ENCODE measurements around the gene MLX.
"Not testable (repeated sequence)": the region's sequence is repeated elsewhere in the genome, so short reads cannot be mapped to it uniquely, and the experiment has no call there.

Gene MLX

GRCh38 chr17:42603318-42603717 is 36.4 kb downstream of the MLX start:
- Histone ChIP-seq H3K4me1 (ENCODE audit: low read length) (peaks cover 15% of the 10 kb centered on the region), H3K27me3 (ENCODE audit: low read depth, low read length) (no peaks in the 10 kb centered on the region), H3K4me2 (ENCODE audit: low read length) (peak overlapping the region; percentile 38), H3K9ac (ENCODE audit: low read length) (no peak overlapping the region), H3K27ac (ENCODE audit: low read length) (no peak overlapping the region), H4K20me1 (ENCODE audit: insufficient read depth, low read length) (peaks cover 19% of the 10 kb centered on the region; the same call in 1 of the 2 replicates), H3K79me2 (ENCODE audit: low read length) (peaks cover 65% of the 10 kb centered on the region), H3K36me3 (replicated peaks; ENCODE audit: low read depth, low read length) (peaks cover 2% of the 10 kb centered on the region), H2AFZ (ENCODE audit: low read depth, low read length) (no peak overlapping the region), H3K4me3 (ENCODE audit: low read length) (peak overlapping the region; percentile 9), H3K9me3 (ENCODE audit: insufficient read depth, low read length) (no peaks in the 10 kb centered on the region)
- no peak for TF ChIP-seq EZH2phosphoT487 (IDR thresholded peaks at IDR 0.05; ENCODE audit: low read depth)

- TF ChIP-seq, protein P1, sequence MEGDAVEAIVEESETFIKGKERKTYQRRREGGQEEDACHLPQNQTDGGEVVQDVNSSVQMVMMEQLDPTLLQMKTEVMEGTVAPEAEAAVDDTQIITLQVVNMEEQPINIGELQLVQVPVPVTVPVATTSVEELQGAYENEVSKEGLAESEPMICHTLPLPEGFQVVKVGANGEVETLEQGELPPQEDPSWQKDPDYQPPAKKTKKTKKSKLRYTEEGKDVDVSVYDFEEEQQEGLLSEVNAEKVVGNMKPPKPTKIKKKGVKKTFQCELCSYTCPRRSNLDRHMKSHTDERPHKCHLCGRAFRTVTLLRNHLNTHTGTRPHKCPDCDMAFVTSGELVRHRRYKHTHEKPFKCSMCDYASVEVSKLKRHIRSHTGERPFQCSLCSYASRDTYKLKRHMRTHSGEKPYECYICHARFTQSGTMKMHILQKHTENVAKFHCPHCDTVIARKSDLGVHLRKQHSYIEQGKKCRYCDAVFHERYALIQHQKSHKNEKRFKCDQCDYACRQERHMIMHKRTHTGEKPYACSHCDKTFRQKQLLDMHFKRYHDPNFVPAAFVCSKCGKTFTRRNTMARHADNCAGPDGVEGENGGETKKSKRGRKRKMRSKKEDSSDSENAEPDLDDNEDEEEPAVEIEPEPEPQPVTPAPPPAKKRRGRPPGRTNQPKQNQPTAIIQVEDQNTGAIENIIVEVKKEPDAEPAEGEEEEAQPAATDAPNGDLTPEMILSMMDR (IDR thresholded peaks at IDR 0.05; ENCODE audit: low read depth, low read length) = no peak
- no peak for TF ChIP-seq EZH2phosphoT487 (IDR thresholded peaks at IDR 0.05; ENCODE audit: low read depth)
- Histone ChIP-seq H4K20me1 (ENCODE audit: insufficient read depth, low read length) (peaks cover 18% of the 10 kb centered on the region; the same call in 1 of the 2 replicates), H3K79me2 (ENCODE audit: low read length) (peaks cover 66% of the 10 kb centered on the region), H3K27ac (ENCODE audit: low read length) (no peak overlapping the region), H3K36me3 (replicated peaks; ENCODE audit: low read depth, low read length) (peaks cover 12% of the 10 kb centered on the region), H3K4me3 (ENCODE audit: low read length) (peak overlapping the region; percentile 88), H2AFZ (ENCODE audit: low read depth, low read length) (no peak overlapping the region), H3K9me3 (ENCODE audit: insufficient read depth, low read length) (no peaks in the 10 kb centered on the region), H3K4me2 (ENCODE audit: low read length) (peak overlapping the region; percentile 97), H3K27me3 (ENCODE audit: low read depth, low read length) (no peaks in the 10 kb centered on the region), H3K4me1 (ENCODE audit: low read length) (peaks cover 19% of the 10 kb centered on the region), H3K9ac (ENCODE audit: low read length) (peak overlapping the region; percentile 77)
These were observed 40.9 kb downstream of the MLX start for GRCh38 chr17:42607769-42608168.

DNA sequence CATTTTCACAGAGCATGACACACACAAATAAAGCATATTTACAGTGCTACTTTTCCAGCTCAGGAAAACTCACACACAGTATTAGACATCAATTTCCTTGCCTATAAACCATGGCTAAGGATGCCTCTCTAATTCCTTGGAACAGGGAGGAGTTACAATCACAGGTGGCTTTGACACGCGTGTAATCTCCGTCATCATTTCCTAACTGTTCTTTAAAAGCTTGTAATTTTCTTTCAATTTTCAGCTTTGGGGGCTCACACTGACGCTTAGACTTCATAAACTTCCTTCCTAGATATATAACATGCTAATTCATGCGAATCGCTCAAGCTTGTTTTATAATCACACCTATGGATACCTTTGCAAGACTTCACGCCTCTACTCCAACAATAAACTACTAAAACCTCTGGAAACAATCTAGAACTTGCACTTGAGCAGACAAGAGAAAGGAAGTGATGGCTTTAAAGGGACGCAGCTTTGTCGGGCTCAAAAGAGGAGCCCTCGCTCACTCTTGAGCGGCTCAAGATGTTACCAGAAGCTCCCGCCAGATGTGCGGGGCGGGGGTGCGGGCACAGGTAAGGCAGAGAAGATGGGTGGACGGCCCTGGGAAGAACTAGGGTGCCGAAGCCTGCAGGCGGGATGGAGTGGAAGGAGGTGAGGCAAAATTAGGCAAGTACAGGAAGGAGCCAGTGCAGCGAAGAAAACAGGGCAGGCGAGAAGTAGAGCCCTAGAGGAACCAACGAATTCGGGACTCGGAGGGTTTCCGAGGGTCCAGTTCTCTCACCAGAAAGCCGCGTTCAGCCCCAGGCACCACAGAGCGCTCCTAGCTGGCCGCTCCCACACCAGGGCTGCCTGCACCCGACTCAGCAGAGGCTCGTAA is 41.6 kb downstream of the MLX start:
- H3K36me3 ChIP-seq (replicated peaks; ENCODE audit: low read depth, low read length) = peaks cover 11% of the 10 kb centered on the region
- peak overlapping the region; percentile 97 for H3K4me2 ChIP-seq (ENCODE audit: low read length)
- peak overlapping the region; percentile 5; the same call in 1 of the 2 replicates for H2AFZ ChIP-seq (ENCODE audit: low read depth, low read length)
- peak overlapping the region; percentile 77 for H3K9ac ChIP-seq (ENCODE audit: low read length)
- peaks cover 12% of the 10 kb centered on the region; the same call in 1 of the 2 replicates for H4K20me1 ChIP-seq (ENCODE audit: insufficient read depth, low read length)
- no peak for TF ChIP-seq EZH2phosphoT487 (IDR thresholded peaks at IDR 0.05; ENCODE audit: low read depth)
- TF ChIP-seq, protein P1 (IDR thresholded peaks at IDR 0.05; ENCODE audit: low read depth, low read length) = no peak
- H3K9me3 ChIP-seq (ENCODE audit: insufficient read depth, low read length) = no peaks in the 10 kb centered on the region
- peaks cover 58% of the 10 kb centered on the region for H3K79me2 ChIP-seq (ENCODE audit: low read length)
- H3K27me3 ChIP-seq (ENCODE audit: low read depth, low read length) = no peaks in the 10 kb centered on the region
- peak overlapping the region; percentile 55 for H3K27ac ChIP-seq (ENCODE audit: low read length)
- peak overlapping the region; percentile 88 for H3K4me3 ChIP-seq (ENCODE audit: low read length)
- H3K4me1 ChIP-seq (ENCODE audit: low read length) = peaks cover 11% of the 10 kb centered on the region

DNA sequence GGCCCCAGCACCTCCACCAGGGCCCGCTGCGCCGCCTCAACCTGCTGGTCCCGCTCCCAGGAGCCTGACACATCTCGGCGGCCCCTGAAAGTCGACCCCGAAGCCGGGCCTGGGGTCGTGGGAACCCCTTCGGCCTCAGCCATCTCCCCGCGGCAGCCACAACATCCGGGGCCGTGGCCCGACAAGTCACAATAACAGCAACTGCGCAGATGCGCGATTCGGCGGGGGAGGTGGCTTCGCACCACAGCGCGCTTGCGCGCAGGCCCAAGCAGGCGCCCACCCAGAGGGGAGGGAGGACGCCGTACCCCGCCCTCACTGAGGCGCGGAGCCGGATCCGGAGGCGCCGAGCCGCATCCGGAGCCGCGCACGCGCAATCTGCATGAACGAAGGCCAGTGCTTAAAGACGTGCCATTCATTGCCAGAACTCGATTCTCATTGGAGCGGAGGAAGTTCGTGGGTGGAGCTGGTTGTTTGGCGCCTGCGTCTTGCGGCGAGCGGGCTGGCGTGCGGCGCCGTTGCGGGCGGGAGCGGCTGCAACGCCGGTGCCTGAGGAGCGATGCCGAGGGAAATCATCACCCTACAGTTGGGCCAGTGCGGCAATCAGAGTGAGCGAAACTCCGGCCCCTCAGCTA is 42.4 kb downstream of the MLX start, which contains the start of the genes RETREG3 and TUBG1:
Gene RETREG3, minus strand, starts transcription at position 193 of the 632 bp plus-strand sequence. Its CDS starts 50 bp downstream, at position 143.
Gene TUBG1, plus strand, starts transcription at position 502 of the 632 bp plus-strand sequence. Its CDS starts 55 bp downstream, at position 557.
- Histone ChIP-seq H3K36me3 (replicated peaks; ENCODE audit: low read depth, low read length) (peaks cover 11% of the 10 kb centered on the region), H4K20me1 (ENCODE audit: insufficient read depth, low read length) (peaks cover 12% of the 10 kb centered on the region; the same call in 1 of the 2 replicates), H3K4me3 (ENCODE audit: low read length) (peak within 1 kb of the TSS; percentile 88), H3K9me3 (ENCODE audit: insufficient read depth, low read length) (no peaks in the 10 kb centered on the region), H3K9ac (ENCODE audit: low read length) (peak within 1 kb of the TSS; percentile 91), H3K27me3 (ENCODE audit: low read depth, low read length) (no peaks in the 10 kb centered on the region), H2AFZ (ENCODE audit: low read depth, low read length) (peak within 1 kb of the TSS; percentile 5; the same call in 1 of the 2 replicates), H3K4me1 (ENCODE audit: low read length) (peaks cover 11% of the 10 kb centered on the region), H3K79me2 (ENCODE audit: low read length) (peaks cover 55% of the 10 kb centered on the region), H3K27ac (ENCODE audit: low read length) (peak within 1 kb of the TSS; percentile 55), H3K4me2 (ENCODE audit: low read length) (peak within 1 kb of the TSS; percentile 97)
- TF ChIP-seq EZH2phosphoT487 (IDR thresholded peaks at IDR 0.05; ENCODE audit: low read depth) = no peak
- TF ChIP-seq, protein P1 (IDR thresholded peaks at IDR 0.05; ENCODE audit: low read depth, low read length) = 0 out of 2 replicates have a peak, but pooled peaks have one; percentile 12

- peak overlapping the region; percentile 21; the same call in 1 of the 2 replicates for H3K27ac ChIP-seq (ENCODE audit: low read length)
- not testable (repeated sequence) for H4K20me1 ChIP-seq (ENCODE audit: insufficient read depth, low read length); H2AFZ ChIP-seq (ENCODE audit: low read depth, low read length); H3K9me3 ChIP-seq (ENCODE audit: insufficient read depth, low read length); H3K27me3 ChIP-seq (ENCODE audit: low read depth, low read length)
- H3K4me2 ChIP-seq (ENCODE audit: low read length) = peak overlapping the region; percentile 69
- H3K4me3 ChIP-seq (ENCODE audit: low read length) = peak overlapping the region; percentile 88
- H3K79me2 ChIP-seq (ENCODE audit: low read length) = peaks cover 48% of the 10 kb centered on the region
- H3K9ac ChIP-seq (ENCODE audit: low read length) = peak overlapping the region; percentile 91
- peaks cover 11% of the 10 kb centered on the region for H3K4me1 ChIP-seq (ENCODE audit: low read length)
- peaks cover 16% of the 10 kb centered on the region for H3K36me3 ChIP-seq (replicated peaks; ENCODE audit: low read depth, low read length)
These were observed 43.2 kb downstream of the MLX start for GRCh38 chr17:42609814-42610801.
